ENCODE results near the gene PMEPA1.

GRCh38 chr20:57657535-57658446, 52.0 kb downstream of the PMEPA1 start:
- TF ChIP-seq POLR2A (IDR thresholded peaks at IDR 0.05; ENCODE audit: low read length) (no peak), GATA1 (IDR thresholded peaks at IDR 0.05; ENCODE audit: low read depth, low read length) (no peak)

All from erythroblast (primary cell).